ENCODE measurements around the gene TSPYL1. TPM values are rescaled to one million over a fixed set of nuclear protein-coding genes. Genes with fewer than 3 reads are reported as not detected.

Gene TSPYL1
- total RNA-seq, 4 donors from 2014 or later = 16.1 to 59.8 (median 47.9) TPM

GRCh38 chr6:116278481-116278829, 1.3 kb downstream of the TSPYL1 start:
- Histone ChIP-seq H3K27ac (peak overlapping the region; percentile 96 to 99 (median 98)), H3K36me3 (peaks cover 0 to 8% (median 2%) of the 10 kb centered on the region in 4 donors), H3K9me3 (no peaks in the 10 kb centered on the region), H3K4me3 (peak overlapping the region; percentile 47 to 86 (median 81)), H3K27me3 (no peaks in the 10 kb centered on the region), H3K4me1 (peaks cover 3 to 53% (median 41%) of the 10 kb centered on the region in 4 donors)
- intact Hi-C loops (cut with DNase I; ENCODE audit: low total_unique reads) (no loop called here), in situ Hi-C loops (cut with MboI; ENCODE audit: low pct_ligation_motif_present in 1 of 4, low pct_unique_long_range_greater_than_20kb in 1 of 4, low sequenced_read_pairs in 3 of 4) (loop anchor here in 2 of 4 donors (10.0 to 25.0 kb wide), 3 partner anchors 134 to 384 kb away; partner anchors contain the start of gene ZUP1 (in 1 of the 2))
- TF ChIP-seq EP300 (IDR thresholded peaks at IDR 0.05; ENCODE audit: low read depth) (no peak), POLR2A (IDR thresholded peaks at IDR 0.05) (no peak), POLR2AphosphoS5 (IDR thresholded peaks at IDR 0.05) (no peak)
- TF ChIP-seq, protein P1, sequence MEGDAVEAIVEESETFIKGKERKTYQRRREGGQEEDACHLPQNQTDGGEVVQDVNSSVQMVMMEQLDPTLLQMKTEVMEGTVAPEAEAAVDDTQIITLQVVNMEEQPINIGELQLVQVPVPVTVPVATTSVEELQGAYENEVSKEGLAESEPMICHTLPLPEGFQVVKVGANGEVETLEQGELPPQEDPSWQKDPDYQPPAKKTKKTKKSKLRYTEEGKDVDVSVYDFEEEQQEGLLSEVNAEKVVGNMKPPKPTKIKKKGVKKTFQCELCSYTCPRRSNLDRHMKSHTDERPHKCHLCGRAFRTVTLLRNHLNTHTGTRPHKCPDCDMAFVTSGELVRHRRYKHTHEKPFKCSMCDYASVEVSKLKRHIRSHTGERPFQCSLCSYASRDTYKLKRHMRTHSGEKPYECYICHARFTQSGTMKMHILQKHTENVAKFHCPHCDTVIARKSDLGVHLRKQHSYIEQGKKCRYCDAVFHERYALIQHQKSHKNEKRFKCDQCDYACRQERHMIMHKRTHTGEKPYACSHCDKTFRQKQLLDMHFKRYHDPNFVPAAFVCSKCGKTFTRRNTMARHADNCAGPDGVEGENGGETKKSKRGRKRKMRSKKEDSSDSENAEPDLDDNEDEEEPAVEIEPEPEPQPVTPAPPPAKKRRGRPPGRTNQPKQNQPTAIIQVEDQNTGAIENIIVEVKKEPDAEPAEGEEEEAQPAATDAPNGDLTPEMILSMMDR (IDR thresholded peaks at IDR 0.05) = no peak
- DNase-seq = no peak
- WGBS, 2 donors (ENCODE audit: low coverage in 1 of 2) = 80% methylated on average over 11 of the region's 11 CpGs; no CpG with 5 or more reads in 1 of the 2 donors

DNA sequence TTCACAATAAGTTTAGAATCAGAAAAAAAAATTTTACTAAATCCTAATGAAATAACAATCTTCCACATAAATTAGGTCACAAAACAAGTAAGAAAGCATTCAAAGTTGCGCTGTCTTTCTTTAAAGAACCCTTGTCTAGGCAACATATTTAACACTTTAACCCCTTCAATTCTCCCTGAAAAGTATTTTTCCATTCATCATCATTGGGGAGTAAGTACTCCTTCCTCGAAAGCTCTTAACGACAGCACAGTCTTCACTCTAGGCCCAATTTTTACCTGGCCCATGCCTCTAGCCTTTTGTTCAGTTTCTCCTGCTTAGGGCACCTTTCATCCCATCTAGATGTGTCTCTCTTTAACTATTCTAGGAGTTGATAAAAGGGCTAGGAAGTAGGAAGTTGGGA, 2.6 kb downstream of the TSPYL1 start:
- TF ChIP-seq, protein P1 (IDR thresholded peaks at IDR 0.05) = no peak
- TF ChIP-seq POLR2A (IDR thresholded peaks at IDR 0.05) (no peak), EP300 (IDR thresholded peaks at IDR 0.05; ENCODE audit: low read depth) (no peak), POLR2AphosphoS5 (IDR thresholded peaks at IDR 0.05) (no peak)
- Histone ChIP-seq H3K36me3 (peaks cover 0 to 13% (median 2%) of the 10 kb centered on the region in 4 donors), H3K27ac (peak overlapping the region; percentile 30 to 98 (median 97)), H3K4me1 (peaks cover 3 to 53% (median 41%) of the 10 kb centered on the region in 4 donors), H3K9me3 (no peaks in the 10 kb centered on the region), H3K27me3 (no peaks in the 10 kb centered on the region), H3K4me3 (peak overlapping the region in 3 of 4 donors; percentile 80 to 86 (median 82))
- DNase-seq = no peak
- in situ Hi-C loops (cut with MboI; ENCODE audit: low pct_ligation_motif_present in 1 of 4, low pct_unique_long_range_greater_than_20kb in 1 of 4, low sequenced_read_pairs in 3 of 4) (loop anchor here in 2 of 4 donors (10.0 to 25.0 kb wide), 3 partner anchors 135 to 385 kb away; partner anchors contain the start of gene ZUP1 (in 1 of the 2)), intact Hi-C loops (cut with DNase I; ENCODE audit: low total_unique reads) (no loop called here)
- WGBS, 2 donors (ENCODE audit: low coverage in 1 of 2) = 7 to 21% methylated on average over 2 to 3 of the region's 3 CpGs

DNA sequence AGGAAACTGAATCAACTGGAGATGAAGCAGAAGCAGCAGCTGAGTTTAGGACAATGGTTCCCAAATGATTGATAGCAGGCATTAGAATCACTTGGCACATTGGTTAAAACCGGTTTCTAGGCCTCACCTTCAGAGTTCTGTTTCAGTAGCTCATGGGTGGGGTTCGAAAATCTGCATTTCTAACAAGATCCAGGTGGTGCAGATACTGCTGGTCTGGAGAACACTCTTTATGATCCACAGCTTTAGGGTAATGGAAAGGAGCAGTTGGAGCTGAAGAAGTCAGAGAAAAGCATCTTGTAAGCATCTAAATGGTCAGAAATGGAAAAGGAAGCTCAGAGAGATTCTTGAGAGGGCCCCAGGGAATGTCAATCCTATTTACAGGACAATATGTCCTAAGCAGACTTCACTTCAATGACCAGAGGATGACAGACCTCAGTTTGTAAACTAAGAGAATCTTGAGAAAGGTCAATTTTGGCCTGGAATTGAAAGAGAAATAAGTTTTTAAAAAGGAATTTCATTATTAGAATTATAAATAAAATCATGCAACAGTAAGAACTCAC, 8.5 kb downstream of the TSPYL1 start:
- no peak for TF ChIP-seq EP300 (IDR thresholded peaks at IDR 0.05; ENCODE audit: low read depth)
- TF ChIP-seq, protein P1 (IDR thresholded peaks at IDR 0.05) = no peak
- no peak for TF ChIP-seq POLR2AphosphoS5 (IDR thresholded peaks at IDR 0.05)
- TF ChIP-seq POLR2A (IDR thresholded peaks at IDR 0.05) = no peak

GRCh38 chr6:116268589-116269293, 11.0 kb downstream of the TSPYL1 start:
- intact Hi-C loops (cut with DNase I; ENCODE audit: low total_unique reads) (no loop called here), in situ Hi-C loops (cut with MboI; ENCODE audit: low pct_ligation_motif_present in 1 of 4, low pct_unique_long_range_greater_than_20kb in 1 of 4, low sequenced_read_pairs in 3 of 4) (loop anchor here in 1 of 4 donors (10.0 kb wide), 1 partner anchor 266 kb away; no protein-coding TSS in a partner anchor)
- TF ChIP-seq EP300 (IDR thresholded peaks at IDR 0.05; ENCODE audit: low read depth) (no peak), POLR2A (IDR thresholded peaks at IDR 0.05) (no peak), POLR2AphosphoS5 (IDR thresholded peaks at IDR 0.05) (no peak)
- TF ChIP-seq, protein P1 (IDR thresholded peaks at IDR 0.05) = peak; percentile 67 to 81 (median 70)
- no peaks in the 10 kb centered on the region for H3K27me3 ChIP-seq
- no peak overlapping the region for H3K27ac ChIP-seq
- no peaks in the 10 kb centered on the region for H3K4me1 ChIP-seq
- 19 to 27% methylated on average over 3 of the region's 3 CpGs for WGBS, 2 donors (ENCODE audit: low coverage in 1 of 2)
- no peaks in the 10 kb centered on the region for H3K9me3 ChIP-seq
- H3K36me3 ChIP-seq = peaks cover 0 to 7% (median 0%) of the 10 kb centered on the region in 4 donors
- no peak overlapping the region for H3K4me3 ChIP-seq
- DNase-seq = no peak

More for the DNA sequence above, 8.5 kb downstream of the TSPYL1 start:
- Histone ChIP-seq H3K4me3 (no peak overlapping the region), H3K4me1 (peaks cover 0 to 21% (median 11%) of the 10 kb centered on the region in 4 donors), H3K36me3 (peaks cover 0 to 13% (median 2%) of the 10 kb centered on the region in 4 donors), H3K27ac (no peak overlapping the region), H3K27me3 (no peaks in the 10 kb centered on the region), H3K9me3 (no peaks in the 10 kb centered on the region)
- DNase-seq = no peak
- in situ Hi-C loops (cut with MboI; ENCODE audit: low pct_ligation_motif_present in 1 of 4, low pct_unique_long_range_greater_than_20kb in 1 of 4, low sequenced_read_pairs in 3 of 4) (loop anchor here in 1 of 4 donors (10.0 kb wide), 1 partner anchor 264 kb away; no protein-coding TSS in a partner anchor), intact Hi-C loops (cut with DNase I; ENCODE audit: low total_unique reads) (no loop called here)
- WGBS, 2 donors (ENCODE audit: low coverage in 1 of 2) = 43% methylated on average over 2 of the region's 2 CpGs; no CpG with 5 or more reads in 1 of the 2 donors
